Stimulated activated CD4-positive, alpha-beta T cell treated with anti-CD3 and anti-CD28 coated beads, Interleukin-12 subunit alpha, Interleukin-12 subunit beta, amount 100 ng/mL, for 4 hours (primary cell): ENCODE measurements around the gene PTPRM.

Experiments used
- DNase-seq: peaks from one replicate; pipeline ENCODE4 v3.0.0-alpha.2; 2020

The PTPRM gene

GRCh38 chr18:8073167-8073566 is 506.1 kb downstream of the PTPRM start:
- no peak for DNase-seq

- DNase-seq = no peak
Observed at GRCh38 chr18:8080092-8080491, 513.0 kb downstream of the PTPRM start.

GRCh38 chr18:8081267-8081666 is 514.2 kb downstream of the PTPRM start:
- DNase-seq = no peak

- DNase-seq = no peak
Observed at GRCh38 chr18:8081872-8082553, 514.9 kb downstream of the PTPRM start.

- no peak for DNase-seq
Observed at GRCh38 chr18:8084160-8084559, 517.0 kb downstream of the PTPRM start.

- no peak for DNase-seq
Observed at GRCh38 chr18:8088626-8089025, 521.5 kb downstream of the PTPRM start.

GRCh38 chr18:8091035-8091434 is 523.9 kb downstream of the PTPRM start:
- DNase-seq = no peak

- DNase-seq = no peak
Observed at GRCh38 chr18:8095947-8096570, 528.9 kb downstream of the PTPRM start.

- DNase-seq = no peak
Observed at GRCh38 chr18:8097399-8097798, 530.3 kb downstream of the PTPRM start.

GRCh38 chr18:8097927-8098326 is 530.8 kb downstream of the PTPRM start:
- DNase-seq = no peak

- no peak for DNase-seq
Observed at GRCh38 chr18:8106603-8107002, 539.5 kb downstream of the PTPRM start.

- DNase-seq = no peak
Observed at GRCh38 chr18:8107426-8107825, 540.3 kb downstream of the PTPRM start.

- no peak for DNase-seq
Observed at GRCh38 chr18:8114480-8114879, 547.4 kb downstream of the PTPRM start.

GRCh38 chr18:8116341-8117005 is 549.4 kb downstream of the PTPRM start:
- DNase-seq = no peak

GRCh38 chr18:8117006-8117371 is 549.9 kb downstream of the PTPRM start:
- DNase-seq = no peak

GRCh38 chr18:8121101-8121500 is 554.0 kb downstream of the PTPRM start:
- DNase-seq = no peak

GRCh38 chr18:8121942-8122480 is 554.9 kb downstream of the PTPRM start:
- DNase-seq = no peak

- DNase-seq = no peak
Observed at GRCh38 chr18:8124232-8125146, 557.4 kb downstream of the PTPRM start.

- no peak for DNase-seq
Observed at GRCh38 chr18:8130096-8130495, 563.0 kb downstream of the PTPRM start.

GRCh38 chr18:8133032-8133431 is 565.9 kb downstream of the PTPRM start:
- DNase-seq = no peak

- no peak for DNase-seq
Observed at GRCh38 chr18:8133888-8134287, 566.8 kb downstream of the PTPRM start.

GRCh38 chr18:8139127-8139527 is 572.0 kb downstream of the PTPRM start:
- no peak for DNase-seq

GRCh38 chr18:8139891-8140406 is 572.8 kb downstream of the PTPRM start:
- DNase-seq = no peak
